HG02885 (cell line): Measurements from ENCODE around the gene APRT.
"Not testable (repeated sequence)": the region's sequence is repeated elsewhere in the genome, so short reads cannot be mapped to it uniquely, and the experiment has no call there.

Experiments
- ATAC-seq: cut with Tn5 transposase; IDR thresholded peaks from one replicate; pipeline ENCODE4 v1.9.1; 2021; ENCODE audit warnings: mild to moderate bottlenecking; ENCODE audit not compliant: unreplicated experiment, poor library complexity

APRT gene

DNA sequence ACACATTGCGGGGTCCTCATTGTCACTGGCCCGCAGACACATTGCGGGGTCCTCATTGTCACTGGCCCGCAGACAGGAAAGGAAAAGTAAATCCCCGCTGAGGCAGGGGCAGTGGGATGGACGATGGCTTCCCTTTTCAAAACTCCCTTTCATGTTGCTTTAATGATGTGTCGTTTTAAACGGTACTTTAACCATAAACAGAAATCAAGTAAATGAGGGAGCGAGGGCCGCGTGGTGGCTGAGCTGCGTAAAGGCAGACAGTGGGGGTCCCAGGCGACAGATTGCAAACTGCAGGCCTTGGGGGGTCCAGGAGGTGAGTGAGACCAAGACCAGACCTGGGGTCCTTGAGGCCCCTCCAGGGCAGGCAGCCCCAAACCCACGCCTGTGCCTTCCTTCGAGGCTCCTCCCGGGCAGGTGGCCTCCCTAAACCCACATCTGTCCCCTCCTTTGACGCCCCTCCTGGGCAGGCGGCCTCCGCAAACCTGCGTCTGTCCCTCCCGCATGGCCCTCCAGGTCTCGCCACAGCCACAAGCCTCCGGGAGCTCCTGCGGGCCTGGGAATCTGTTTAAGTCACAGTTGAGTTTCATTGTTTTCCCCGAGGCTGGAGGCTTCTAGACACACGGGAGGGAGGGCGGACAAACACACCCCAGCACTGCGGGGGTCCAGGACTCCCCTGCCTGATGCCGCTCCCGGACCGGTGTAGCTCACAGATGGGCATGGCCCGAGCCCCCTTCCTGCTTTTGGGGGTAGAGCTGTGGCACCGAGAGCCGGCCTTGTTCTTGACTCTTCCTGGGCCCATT lies 34.1 kb downstream of the APRT start:
- ATAC-seq: no peak

DNA sequence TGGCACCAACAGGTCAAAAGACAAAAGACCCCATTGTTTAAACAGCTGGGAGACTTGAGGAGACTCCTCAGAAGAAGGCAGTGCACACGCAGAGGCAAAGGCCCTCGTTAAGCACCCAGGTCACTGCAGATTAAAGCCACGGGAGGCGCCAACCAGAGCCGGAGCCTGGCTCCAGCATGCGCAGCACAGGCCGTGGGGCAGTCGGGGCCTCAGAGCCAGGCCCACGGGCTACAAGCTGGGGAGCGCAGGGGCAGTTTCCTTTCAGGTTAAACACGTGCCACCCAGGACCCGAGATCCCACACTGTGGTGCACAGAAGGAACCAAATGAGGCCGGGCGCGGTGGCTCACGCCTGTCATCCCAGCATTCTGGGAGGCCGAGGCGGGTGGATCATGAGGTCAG lies 35.9 kb downstream of the APRT start:
- ATAC-seq: no peak

DNA sequence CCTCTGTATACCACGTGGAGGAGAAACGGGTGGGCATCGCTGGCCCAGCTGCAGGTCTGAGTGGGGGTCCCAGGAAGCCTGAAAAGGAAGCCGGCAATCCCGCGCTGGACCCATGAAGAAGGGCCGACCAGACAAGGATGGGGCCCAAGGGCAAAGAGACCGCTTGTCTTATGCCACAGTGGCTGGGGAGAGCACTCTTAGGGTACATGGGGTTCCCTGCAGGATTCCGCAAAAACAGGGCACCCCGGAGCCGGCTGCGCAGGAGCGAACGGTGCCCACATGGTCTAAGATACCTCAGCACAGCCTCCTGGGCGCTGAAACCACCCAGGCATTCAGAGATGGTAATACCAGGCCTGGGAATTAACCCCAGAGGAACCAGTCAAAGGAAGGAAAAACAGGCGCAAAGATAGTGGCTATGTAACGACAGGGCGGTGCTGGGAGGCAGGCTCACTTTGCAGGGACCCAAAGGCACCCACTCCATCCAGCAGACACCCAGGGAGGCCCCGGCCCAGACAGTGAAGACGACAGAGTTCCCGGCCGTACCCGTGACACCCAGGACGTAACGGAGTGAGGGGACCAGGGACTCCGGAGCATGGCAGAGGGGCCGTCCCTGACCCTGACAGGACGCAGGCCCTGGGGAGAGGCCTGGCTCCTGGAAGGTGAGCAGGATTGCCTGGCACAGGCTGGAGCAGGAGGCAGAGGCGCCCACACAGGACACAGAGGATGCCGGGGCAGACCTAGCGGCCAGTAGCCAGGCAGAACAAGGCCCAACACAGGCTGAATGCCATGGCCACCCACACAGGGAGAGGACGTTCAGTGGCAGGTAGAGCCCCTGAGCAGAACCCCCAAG lies 37.0 kb downstream of the APRT start:
- no peak for ATAC-seq

- no peak for ATAC-seq
Measured at GRCh38 chr16:88773812-88774291, 37.9 kb downstream of the APRT start.

- ATAC-seq: no peak
Measured at GRCh38 chr16:88772871-88773811, 38.6 kb downstream of the APRT start.

DNA sequence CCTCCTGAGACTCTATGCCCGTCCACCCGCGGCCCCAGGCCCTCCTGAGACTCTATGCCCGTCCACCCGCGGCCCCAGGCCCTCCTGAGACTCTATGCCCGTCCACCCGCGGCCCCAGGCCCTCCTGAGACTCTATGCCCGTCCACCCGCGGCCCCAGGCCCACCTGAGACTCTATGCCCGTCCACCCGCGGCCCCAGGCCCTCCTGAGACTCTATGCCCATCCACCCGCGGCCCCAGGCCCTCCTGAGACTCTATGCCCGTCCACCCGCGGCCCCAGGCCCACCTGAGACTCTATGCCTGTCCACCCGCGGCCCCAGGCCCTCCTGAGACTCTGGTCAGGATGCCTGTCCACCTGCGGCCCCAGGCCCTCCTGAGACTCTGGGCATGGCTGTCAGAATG lies 39.9 kb downstream of the APRT start:
- not testable (repeated sequence) for ATAC-seq

DNA sequence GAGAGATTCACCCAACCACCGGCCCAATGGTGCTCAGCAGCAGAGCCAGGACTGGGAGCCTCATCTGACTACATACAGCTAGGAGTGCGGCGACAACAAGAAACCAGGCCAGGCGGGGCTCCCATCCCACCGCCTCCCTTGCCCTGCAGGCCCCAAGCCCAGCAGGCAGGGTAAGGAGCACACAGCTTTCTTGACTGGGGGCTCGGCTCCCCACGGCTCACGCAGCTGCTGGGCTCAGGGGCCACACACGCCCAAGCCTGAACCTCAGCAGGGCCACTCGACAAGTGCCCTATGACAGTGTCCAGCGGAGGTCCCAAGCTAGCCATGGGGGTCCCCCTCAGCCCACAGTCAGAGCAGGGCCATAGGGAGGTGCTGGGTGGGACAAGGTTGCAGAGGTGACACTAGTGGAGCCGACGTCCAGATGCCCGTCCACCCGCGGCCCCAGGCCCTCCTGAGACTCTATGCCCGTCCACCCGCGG lies 40.4 kb downstream of the APRT start:
- ATAC-seq: no peak

GRCh38 chr16:88770461-88771293 lies 41.1 kb downstream of the APRT start:
- no peak for ATAC-seq

DNA sequence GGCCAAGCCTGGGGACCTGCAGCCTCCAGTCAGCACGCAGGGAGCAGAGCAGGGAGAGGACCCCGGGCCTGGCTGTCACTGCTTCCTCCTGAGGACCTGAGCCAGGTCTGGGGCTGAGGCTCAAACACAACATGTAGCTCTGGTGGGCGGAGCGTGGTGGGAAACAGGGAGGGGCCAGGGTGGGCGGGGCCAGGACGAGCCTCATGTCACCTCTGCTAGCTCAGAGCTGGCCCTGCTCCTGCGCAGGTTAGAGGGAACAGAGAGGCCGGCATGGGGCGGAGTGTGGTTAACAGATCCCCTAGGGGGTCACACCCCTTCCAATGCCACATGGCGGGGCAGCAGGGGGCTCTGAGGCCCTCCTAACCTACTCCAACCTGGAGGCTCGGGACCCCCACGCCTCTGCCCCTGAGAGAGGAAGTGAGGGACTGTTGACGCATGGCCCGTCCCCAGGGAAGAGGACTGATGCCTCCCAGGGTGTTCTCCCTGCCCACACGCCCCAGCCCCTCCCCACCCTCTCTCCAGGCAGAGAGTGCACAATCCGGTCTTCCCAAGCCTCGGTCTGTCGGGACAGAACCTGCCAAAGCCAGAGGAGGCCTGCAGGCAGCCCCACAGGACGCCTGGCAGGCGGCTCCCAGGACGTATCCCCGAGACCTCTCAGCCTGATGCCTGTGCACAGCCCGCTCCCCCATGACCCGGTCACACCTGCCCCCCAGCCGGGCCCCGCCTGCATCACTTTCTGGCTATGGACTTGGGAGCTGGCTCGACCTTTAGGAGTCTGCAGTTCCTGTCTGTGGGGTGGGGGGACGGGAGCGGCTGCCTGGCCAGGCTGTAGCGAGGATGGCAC lies 41.9 kb downstream of the APRT start:
- ATAC-seq: no peak

DNA sequence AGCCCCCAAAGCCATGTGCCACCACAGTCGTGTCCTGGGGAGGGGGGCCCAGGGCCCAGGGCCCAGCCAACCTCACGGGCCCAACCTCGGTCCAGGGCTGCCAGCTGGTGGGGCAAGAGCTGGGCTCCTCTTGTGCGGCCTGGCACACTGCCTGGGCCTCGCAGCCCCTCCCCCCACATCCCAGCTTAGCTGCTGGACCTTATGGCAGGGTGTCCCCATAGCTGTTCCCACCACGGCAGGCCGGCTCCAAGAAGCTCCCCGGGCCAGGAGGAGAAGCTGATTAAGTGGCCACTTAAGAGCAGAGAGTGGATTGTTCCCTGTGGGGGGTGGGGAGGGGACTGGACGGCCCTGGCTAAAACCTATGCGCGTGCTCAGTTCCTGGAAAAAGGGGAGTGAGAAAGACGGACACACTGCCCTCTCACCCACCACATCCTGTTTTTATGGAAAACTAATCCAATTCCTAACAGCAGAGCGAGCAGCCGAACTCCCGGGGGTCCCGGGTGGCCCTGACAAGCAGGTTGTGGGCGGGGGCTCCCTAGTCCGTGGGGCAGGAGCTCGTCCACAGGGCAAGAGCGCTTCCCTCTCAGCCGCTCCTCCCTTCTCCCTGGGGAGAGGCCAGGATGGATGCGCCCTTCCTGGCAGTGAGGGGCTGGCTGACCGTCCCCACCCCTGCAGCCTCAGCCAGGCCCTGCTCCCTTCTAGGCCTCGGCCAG lies 43.5 kb downstream of the APRT start:
- ATAC-seq: no peak

DNA sequence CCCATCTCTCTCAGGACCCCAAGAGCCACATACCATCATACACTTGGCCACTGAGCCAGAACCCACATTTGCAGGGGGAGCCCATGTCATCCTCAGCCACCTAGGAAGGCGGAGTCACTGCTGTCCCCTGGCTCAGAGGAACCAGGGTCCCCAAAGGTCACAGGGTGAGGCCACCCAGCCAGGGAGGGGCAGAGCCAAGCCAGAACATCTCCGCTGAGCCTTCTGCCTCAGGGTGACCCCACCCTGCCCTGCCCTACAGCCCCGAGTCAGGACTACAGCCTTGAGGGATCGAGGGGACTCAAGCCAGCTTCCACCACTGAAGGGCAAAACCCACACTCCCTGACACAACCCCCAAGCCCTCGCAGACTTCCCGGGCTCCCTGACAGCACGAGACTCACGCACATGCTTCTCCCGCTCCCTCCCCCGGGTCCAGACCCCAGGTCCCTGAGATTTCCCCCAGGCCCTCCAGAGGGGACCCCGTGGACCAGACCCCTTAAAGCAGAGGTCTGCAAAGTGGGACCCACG lies 44.1 kb downstream of the APRT start:
- no peak for ATAC-seq

DNA sequence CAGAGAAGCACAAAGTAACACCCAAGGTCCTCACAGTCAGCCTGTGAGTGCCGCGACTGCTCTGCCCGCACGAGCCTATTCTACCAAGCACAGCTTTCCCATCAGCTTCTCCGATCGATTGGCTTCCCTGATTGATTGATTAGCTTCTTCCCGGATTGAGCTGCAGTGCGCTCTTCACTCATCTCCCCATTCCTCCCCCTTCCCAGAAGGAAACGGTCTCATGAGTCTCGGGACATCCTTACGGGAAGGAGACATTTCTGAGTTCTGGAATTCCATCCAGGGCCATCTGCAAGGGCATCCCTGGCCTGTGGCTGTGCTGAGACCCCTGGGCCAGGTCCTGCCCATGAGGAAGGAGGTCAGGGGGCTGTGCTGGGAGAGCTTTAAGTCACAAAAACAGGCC lies 44.8 kb downstream of the APRT start:
- no peak for ATAC-seq

- ATAC-seq: no peak
Measured at GRCh38 chr16:88764913-88765349, 46.8 kb downstream of the APRT start.

DNA sequence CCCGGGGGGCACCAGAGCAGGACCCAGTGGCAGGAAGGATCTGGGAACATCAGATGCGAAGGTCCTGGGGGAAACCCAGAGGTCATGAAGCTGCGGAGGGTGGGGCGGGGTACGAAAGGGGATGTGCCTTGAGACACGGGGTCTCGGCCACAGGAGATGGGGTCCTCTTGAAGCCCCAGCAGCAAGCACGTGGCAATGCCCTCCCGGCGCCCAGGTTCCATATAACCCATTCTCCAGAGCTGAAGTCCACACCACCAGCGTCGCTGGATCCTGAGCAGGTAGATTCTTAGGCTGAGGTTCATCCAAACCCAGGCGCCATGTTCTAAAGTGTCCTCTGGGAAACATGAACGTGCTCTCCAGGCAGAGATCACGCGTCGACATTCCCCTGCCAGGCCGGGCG lies 47.6 kb downstream of the APRT start:
- no peak for ATAC-seq

GRCh38 chr16:88763502-88764053 lies 48.1 kb downstream of the APRT start:
- no peak for ATAC-seq

GRCh38 chr16:88762941-88763340 lies 48.8 kb downstream of the APRT start:
- no peak for ATAC-seq

- no peak for ATAC-seq
Measured at GRCh38 chr16:88762258-88762870, 49.4 kb downstream of the APRT start.
